DOHH2 (cell line): Measurements from ENCODE around the gene IQCC.

Source experiments
- H3F3A ChIP-seq: fragments of 200-600 bp; sonication (generic), shearing (Covaris generic); 2 replicates; pipeline ENCODE4 v1.6.0; 2016; ENCODE audit warnings: antibody characterized with exemption, mild to moderate bottlenecking; ENCODE audit not compliant: control insufficient read depth, insufficient read depth
- H3K27ac ChIP-seq: fragments of 200-600 bp; sonication (generic); 2 replicates; pipeline ENCODE4 v1.5.1; 2014; ENCODE audit warnings: low read depth, mild to moderate bottlenecking, low read length, moderate library complexity
- H3K27me3 ChIP-seq: fragments of 200-600 bp; sonication (generic); 2 replicates; pipeline ENCODE4 v1.6.1; 2014; ENCODE audit warnings: mild to moderate bottlenecking, low read length, mixed read lengths; ENCODE audit not compliant: control insufficient read depth
- H3K36me3 ChIP-seq: fragments of 200-600 bp; sonication (generic); 2 replicates; pipeline ENCODE4 v1.6.1; 2014; ENCODE audit warnings: mild to moderate bottlenecking, low read length, moderate library complexity, mixed read lengths; ENCODE audit not compliant: control insufficient read depth
- H3K4me1 ChIP-seq: fragments of 200-600 bp; sonication (generic); 2 replicates; pipeline ENCODE4 v1.6.1; 2014; ENCODE audit warnings: mild to moderate bottlenecking, low read length, mixed read lengths; ENCODE audit not compliant: control insufficient read depth
- H3K4me2 ChIP-seq: fragments of 200-600 bp; sonication (generic); 2 replicates; pipeline ENCODE4 v1.6.0; 2014; ENCODE audit warnings: mild to moderate bottlenecking, low read length, moderate library complexity
- H3K4me3 ChIP-seq: fragments of 200-600 bp; sonication (generic); 2 replicates; pipeline ENCODE4 v1.5.1; 2014; ENCODE audit warnings: mild to moderate bottlenecking, low read length, mixed read lengths
- H3K79me2 ChIP-seq: fragments of 200-600 bp; sonication (generic); 2 replicates; pipeline ENCODE4 v1.6.1; 2014; ENCODE audit warnings: mild to moderate bottlenecking, low read length, mixed read lengths; ENCODE audit not compliant: control insufficient read depth
- H3K9me2 ChIP-seq: fragments of 200-600 bp; sonication (generic); replicated peaks from 2 replicates; pipeline ENCODE4 v1.6.1; 2014; ENCODE audit warnings: mild to moderate bottlenecking, low read length, mixed read lengths; ENCODE audit not compliant: control insufficient read depth
- H3K9me3 ChIP-seq: fragments of 200-600 bp; sonication (generic); 2 replicates; pipeline ENCODE4 v1.6.1; 2014; ENCODE audit warnings: antibody characterized with exemption, low read length, mixed read lengths; ENCODE audit not compliant: control insufficient read depth, insufficient read depth
- H4K20me1 ChIP-seq: fragments of 200-600 bp; sonication (generic); 2 replicates; pipeline ENCODE4 v1.6.0; 2014; ENCODE audit warnings: low read depth, mild to moderate bottlenecking, antibody characterized with exemption, low read length, moderate library complexity; ENCODE audit not compliant: control insufficient read depth, insufficient read depth
- CTCF ChIP-seq: fragments of 200-600 bp; sonication (generic); IDR thresholded peaks from one replicate; pipeline ENCODE4 v1.5.1; 2014; ENCODE audit warnings: antibody characterized with exemption, mild to moderate bottlenecking, low read depth, low read length; ENCODE audit not compliant: poor library complexity, severe bottlenecking
- EZH2phosphoT487 ChIP-seq: fragments of 200-600 bp; sonication (generic); IDR thresholded peaks from 2 replicates; pipeline ENCODE4 v1.6.1; 2017; ENCODE audit warnings: borderline replicate concordance, mild to moderate bottlenecking, antibody characterized with exemption, low read length, moderate library complexity, mixed read lengths

The IQCC gene

DNA sequence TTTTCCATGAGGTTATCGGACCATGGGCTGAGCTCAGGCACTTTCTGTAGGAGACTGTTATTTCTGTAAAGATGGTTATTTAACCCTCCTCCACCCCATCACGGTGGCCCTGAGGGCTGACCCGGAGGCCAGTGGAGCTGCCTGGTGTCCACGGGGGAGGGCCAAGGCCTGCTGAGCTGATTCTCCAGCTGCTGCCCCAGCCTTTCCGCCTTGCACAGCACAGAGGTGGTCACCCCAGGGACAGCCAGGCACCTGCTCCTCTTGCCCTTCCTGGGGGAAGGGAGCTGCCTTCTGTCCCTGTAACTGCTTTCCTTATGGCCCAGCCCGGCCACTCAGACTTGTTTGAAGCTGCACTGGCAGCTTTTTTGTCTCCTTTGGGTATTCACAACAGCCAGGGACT is 7.6 kb upstream of the IQCC start:
- H3K36me3 ChIP-seq: peaks cover 56% of the 10 kb centered on the region
- no peaks in the 10 kb centered on the region for H4K20me1 ChIP-seq
- peaks cover 9% of the 10 kb centered on the region; the same call in 1 of the 2 replicates for H3F3A ChIP-seq
- H3K9me3 ChIP-seq: no peaks in the 10 kb centered on the region
- no peaks in the 10 kb centered on the region for H3K79me2 ChIP-seq
- no peak overlapping the region for H3K27ac ChIP-seq
- no peak overlapping the region for H3K4me3 ChIP-seq
- TF ChIP-seq CTCF (no peak), EZH2phosphoT487 (no peak)
- no peaks in the 10 kb centered on the region for H3K9me2 ChIP-seq
- H3K4me2 ChIP-seq: no peak overlapping the region
- peaks cover 36% of the 10 kb centered on the region for H3K4me1 ChIP-seq
- no peaks in the 10 kb centered on the region for H3K27me3 ChIP-seq

GRCh38 chr1:32198237-32199042 is 7.0 kb upstream of the IQCC start:
- Histone ChIP-seq H3K27me3 (no peaks in the 10 kb centered on the region), H3K4me2 (no peak overlapping the region), H4K20me1 (no peaks in the 10 kb centered on the region), H3K9me3 (no peaks in the 10 kb centered on the region), H3K27ac (no peak overlapping the region), H3K4me3 (no peak overlapping the region), H3F3A (peaks cover 9% of the 10 kb centered on the region; the same call in 1 of the 2 replicates), H3K36me3 (peaks cover 50% of the 10 kb centered on the region), H3K4me1 (peaks cover 36% of the 10 kb centered on the region), H3K79me2 (no peaks in the 10 kb centered on the region), H3K9me2 (no peaks in the 10 kb centered on the region)
- no peak for TF ChIP-seq CTCF
- TF ChIP-seq EZH2phosphoT487: no peak

DNA sequence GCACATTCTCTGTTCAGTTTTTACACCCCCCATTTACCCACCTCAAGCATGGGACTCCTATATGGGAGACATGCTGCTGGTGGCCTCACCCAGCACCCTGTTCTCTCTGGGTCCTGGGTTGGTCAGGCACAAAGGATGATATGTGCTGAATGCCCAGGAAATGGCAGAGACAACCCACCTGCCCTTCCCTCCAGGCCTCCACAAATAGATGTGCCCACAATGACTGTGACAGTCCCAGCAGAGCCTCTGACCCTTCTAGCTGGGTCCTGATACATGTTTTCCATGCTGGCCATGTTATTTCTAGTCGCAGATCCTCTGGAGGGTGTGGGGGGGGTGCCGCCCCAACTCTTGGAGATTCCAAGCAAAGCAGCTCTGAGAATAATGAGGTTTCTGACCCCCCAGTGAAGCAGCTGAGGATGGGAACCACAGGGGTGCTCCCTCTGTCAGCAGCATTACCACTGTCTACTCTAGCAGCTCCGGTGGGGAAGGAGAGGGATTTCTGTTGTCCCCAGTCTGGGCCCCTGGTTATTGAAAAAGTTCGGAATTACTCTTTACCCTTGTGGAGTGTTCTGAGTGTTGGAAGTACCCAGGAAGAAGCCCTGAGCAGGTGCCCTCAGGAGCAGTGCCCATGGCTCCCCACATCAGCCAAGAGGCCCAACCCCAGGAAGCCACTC is 6.3 kb upstream of the IQCC start:
- Histone ChIP-seq H3K4me3 (peak overlapping the region; percentile 86; the same call in 1 of the 2 replicates), H3K4me1 (peaks cover 36% of the 10 kb centered on the region), H3K4me2 (peak overlapping the region; percentile 83), H3K79me2 (no peaks in the 10 kb centered on the region), H4K20me1 (no peaks in the 10 kb centered on the region), H3K27ac (no peak overlapping the region), H3K36me3 (peaks cover 43% of the 10 kb centered on the region), H3K9me2 (no peaks in the 10 kb centered on the region), H3F3A (peaks cover 9% of the 10 kb centered on the region; the same call in 1 of the 2 replicates), H3K9me3 (no peaks in the 10 kb centered on the region), H3K27me3 (no peaks in the 10 kb centered on the region)
- no peak for TF ChIP-seq EZH2phosphoT487
- TF ChIP-seq CTCF: no peak
